ENCODE results near the gene CMIP.

Gene CMIP

DNA sequence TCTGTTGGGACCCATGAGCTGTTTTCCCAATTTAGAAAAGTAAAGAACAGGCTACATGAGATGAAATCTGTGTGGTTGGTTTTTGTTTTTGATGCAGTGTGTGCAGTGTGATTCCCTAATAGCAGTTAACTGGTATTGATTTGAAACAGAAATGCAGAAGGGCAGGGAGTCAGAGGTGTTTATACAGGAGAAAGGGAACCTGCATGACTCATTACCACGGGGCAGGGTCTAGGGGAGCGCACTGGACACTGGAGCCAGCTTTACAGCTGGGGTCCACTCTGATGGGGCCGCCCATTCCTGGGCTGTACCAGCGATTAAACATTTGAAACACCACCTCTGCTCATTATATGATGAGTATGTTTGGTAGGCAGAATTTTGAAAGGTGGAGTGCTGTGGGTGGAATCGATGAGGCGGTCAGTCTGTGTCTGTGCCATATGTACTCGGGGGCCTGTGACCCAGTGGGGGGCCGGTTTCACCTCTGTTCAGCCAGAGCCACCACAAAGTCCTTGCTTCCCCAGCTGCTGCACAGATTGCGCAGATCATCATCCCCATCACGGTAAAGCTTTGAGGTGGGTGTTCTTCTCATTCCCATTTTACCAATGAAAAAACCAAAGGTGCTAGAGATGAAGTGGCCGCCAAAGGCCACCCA is 142.5 kb downstream of the CMIP start:
- no peak for DNase-seq (ENCODE audit: low read depth in 2 of 2)

DNA sequence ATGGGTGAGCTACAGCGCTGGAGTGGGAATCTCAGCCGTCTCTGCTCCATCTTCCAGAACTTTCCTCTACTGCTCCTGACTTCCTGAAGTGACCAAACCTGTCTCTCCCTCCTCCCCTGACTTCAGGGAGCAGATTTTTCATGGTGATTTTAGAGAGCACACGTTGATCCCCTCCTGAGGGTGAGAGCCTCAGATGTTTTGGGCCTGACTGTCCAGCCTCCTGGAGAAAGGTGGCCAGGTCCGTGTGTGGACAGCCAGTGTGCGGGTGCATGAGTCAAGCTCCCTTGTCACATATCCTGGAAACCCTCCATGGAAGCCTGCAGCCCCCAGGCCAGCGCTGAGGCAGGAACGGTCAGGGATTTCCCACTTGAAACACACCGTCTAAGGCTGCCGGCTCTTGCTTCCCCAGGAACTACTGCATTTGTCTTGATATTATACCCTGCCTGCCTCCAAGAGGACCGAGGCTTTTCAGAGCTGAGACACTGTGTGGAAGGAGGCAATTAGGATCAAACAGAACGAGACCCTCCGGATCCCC is 143.1 kb downstream of the CMIP start:
- DNase-seq (ENCODE audit: low read depth in 2 of 2) = no peak

DNA sequence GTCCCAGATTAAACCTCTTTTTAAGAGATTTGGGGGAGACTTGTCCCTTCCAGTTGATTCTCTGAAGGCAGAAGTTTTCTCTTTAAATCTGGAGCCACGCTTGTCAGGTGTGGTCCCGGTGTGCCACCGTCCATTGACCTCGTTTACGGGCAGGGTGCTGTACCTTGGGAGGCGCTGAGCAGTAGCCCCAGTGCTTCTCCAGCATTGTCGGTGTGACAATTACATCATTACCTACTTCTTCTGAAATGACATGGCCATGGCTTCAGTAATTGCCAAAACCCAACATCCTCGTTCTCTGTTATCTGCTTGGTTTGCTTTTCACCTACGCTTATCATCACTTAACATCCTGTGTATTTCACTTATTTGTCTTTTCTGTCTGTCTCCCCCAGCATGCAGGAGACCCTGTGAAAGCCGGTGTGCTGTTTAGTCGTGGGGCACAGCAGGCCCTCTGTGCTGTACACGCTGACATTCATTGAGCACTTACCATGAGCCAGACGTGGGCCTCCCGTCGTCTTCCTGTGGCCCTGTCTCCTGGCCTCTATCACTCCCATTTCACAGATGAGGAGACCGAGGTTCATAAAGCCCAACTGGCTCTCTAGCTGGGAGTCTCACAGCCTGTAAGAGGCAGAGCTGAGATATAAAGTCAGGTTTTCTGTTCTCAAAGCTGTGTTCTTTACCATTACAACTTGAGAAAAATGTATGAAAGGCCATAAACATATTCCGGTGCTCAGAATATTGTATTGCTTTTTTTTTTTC is 143.9 kb downstream of the CMIP start:
- DNase-seq (ENCODE audit: low read depth in 2 of 2) = no peak

DNA sequence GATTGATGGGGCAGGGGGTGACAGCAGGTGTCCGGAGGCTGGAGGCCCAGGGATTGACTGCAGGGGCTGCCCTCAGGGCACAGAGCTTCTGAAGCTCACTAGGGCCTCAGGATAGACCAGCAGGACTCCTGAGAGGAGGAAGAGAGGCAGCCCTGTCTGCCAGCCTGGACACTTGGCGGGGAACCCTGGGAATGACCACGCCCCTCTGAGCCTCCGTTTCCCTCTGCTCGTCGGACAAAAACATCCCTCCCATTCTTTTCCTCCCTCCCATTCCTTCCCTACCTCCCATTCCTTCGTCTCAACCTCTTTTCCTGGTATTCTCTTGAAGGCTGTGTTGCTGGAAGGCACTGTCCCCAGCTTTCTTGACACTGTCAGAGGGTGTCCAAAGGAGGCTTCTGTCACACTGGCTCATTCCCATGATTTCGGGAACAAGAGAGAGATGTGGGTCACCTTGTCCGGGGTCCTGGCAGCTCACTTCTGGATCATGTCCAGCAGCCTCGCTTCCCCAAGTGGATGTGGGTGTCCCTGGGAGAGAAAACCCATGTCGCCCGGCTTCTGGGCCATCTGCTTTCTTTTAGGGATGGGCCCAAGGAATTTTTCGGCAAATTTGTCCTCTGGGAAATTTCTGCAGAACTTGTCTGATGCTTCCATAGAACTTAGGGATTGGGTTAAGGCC is 145.5 kb downstream of the CMIP start:
- no peak for DNase-seq (ENCODE audit: low read depth in 2 of 2)

DNA sequence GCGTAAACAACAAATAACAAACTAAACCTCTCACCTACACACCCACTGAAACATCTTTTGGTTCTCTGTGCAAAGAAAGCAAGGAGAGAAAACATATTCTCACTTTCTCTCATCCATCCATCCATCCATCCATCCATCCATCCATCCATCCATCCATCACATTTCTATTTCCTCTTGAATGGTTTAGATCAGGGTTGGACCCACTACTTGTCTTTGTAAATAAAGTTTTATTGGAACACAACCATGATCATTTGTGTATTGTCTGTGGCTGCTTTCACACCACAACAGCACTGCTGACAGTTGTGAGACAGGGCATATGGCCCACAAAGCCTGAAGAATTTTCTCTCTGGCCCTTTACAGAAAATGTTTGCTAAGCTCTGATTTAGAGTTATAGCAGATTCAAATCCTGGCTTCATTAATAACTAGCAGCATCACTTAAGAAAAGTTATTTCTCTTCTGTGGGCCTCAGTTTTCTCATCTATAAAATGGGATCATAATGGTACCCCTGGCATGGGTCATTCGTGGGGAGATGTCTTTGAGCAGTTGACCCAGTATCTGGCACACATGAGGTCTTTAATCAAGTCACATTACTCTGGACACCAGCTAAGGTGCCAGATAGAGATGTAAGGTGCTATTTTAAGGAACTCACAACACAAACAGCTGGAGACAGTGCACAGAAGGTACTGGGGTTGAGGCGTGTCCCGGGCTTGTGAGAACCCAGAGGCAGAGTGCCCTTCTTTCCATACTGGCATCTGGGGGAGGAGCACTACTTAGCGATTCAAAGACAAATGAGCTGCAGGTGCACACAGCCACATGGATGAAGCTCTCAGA is 146.3 kb downstream of the CMIP start:
- no peak for DNase-seq (ENCODE audit: low read depth in 2 of 2)

DNA sequence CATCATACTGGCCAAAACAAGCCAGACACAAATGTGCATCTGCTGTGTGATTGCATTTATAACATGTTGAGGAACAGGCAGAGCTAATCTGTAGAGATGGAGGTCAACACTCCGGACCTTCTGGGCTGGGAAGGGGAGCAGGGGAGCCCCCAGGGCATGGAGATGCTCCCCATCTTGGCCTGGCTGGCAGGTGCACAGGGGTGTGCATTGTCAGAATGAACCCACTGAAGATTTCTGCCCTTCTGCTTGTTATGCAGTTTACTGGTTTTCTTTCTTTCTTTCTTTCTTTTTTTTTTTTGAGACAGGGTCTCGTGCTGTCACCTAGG is 146.9 kb downstream of the CMIP start:
- no peak for DNase-seq (ENCODE audit: low read depth in 2 of 2)

DNA sequence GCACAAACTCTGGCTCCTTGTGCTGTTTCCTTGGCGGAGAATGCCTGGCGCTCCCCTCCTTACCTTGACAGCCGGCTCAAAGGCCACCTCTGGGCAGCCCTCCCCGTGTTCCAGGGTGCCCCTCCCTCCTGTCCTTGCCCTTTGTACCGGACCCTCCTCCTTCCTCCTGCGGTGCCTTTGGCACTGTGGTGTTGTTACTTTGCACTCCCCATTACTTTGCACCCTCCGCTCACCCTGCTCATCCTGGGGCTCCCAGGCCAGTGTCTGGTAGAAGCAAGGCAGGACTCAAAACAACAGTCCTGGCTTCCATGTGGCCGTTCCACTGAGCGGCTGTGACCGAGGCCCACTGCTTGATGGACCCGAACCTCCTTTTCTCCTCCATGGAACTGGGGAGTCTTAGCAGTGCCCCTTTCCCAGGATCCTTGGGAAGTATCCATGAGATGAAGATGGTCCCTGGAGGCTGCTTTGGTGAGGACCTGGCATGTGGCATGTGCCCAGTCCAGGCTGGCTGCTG is 147.8 kb downstream of the CMIP start:
- DNase-seq (ENCODE audit: low read depth in 2 of 2) = no peak

DNA sequence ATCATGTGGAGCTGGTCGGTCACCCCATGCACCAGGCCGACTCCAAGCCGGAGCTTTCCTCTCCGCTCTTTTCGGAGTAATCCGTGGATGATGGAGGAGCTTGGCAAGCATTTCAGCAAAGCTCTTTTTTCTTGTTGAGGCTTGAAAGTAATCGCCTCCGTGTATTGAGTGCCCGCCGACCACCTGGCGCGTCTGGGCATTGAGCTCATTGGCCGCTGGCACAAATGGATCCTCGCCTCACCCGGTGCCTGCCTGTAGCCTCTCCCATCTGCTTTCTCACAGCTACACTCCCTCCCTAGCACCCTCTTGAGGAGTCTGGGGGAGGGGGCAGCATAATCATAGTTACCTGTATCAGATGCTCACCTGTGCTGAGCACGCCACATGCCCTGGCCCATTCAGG is 148.9 kb downstream of the CMIP start:
- no peak for DNase-seq (ENCODE audit: low read depth in 2 of 2)

DNA sequence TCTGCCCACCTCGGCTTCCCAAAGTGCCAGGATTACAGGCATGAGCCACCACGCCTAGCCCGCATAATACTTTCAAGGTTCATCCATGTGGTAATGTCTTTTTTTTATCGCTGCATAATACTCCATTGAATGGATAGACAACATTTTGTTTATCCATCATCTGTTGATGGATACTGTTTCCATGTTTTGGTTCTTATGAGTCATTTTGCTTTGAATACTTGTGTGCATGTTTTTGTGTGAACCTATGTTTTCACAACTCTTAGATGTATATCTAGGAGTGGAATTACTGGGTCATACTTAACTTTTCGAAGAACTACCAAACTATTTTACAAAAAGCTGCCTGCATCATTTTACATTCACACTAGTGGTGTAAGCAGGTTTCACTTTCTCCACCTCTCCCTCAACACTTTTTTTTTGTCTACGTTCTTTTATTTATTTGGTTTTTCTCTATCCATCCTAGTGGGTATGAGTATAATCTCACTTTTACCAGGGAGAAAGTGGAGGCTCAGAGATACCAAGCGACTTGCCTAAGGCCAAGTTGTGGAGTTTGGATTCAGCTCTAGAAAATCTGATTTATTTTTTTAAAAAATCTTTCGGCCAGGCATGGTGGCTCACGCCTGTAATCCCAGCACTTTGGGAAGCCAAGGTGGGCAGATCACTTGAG is 151.2 kb downstream of the CMIP start:
- no peak for DNase-seq (ENCODE audit: low read depth in 2 of 2)

DNA sequence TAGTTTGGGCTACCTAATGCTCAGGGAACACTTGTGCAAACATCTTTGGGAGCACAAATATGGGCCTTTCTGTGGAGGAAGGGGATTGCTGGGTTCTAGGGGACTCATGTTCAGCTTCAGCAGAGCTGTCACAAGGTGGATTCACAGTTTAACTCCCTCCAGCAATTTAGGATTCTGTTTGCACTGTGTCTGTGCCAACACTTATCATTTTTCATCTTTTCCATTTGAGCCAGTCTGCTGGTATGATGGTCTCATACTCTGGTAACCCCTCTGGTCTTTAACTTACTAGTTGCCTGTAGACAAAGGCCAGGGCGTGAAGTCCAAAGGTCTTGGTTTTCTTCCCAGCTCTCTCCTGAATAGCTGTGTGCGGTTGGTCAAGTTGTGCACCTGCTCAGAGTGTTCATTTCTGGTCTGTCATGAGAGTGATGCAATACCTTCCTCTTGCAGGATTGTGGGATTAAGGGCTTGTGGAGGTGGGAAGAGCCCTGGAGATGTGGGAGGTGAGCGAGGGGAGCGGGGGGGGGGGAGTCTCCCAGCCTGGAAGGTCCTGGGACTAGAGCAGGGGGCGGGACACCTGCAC is 152.6 kb downstream of the CMIP start:
- DNase-seq (ENCODE audit: low read depth in 2 of 2) = no peak

DNA sequence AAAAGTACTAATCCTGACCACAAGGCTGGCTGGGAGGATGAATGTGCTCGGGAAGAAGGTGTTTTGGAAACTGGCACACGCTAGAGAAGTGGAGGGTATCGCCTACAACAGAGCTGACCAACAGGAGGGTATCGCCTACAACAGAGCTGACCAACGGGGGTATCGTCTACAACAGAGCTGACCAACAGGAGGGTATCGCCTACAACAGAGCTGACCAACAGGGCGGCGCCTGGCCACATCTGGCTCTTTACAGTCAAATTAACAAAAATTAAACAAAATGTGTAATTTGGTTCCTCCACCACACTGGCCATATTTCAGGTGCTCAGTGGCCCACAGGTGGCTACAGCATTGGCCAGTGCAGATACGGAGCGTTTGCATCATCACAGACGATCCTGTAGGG is 153.5 kb downstream of the CMIP start:
- no peak for DNase-seq (ENCODE audit: low read depth in 2 of 2)

DNA sequence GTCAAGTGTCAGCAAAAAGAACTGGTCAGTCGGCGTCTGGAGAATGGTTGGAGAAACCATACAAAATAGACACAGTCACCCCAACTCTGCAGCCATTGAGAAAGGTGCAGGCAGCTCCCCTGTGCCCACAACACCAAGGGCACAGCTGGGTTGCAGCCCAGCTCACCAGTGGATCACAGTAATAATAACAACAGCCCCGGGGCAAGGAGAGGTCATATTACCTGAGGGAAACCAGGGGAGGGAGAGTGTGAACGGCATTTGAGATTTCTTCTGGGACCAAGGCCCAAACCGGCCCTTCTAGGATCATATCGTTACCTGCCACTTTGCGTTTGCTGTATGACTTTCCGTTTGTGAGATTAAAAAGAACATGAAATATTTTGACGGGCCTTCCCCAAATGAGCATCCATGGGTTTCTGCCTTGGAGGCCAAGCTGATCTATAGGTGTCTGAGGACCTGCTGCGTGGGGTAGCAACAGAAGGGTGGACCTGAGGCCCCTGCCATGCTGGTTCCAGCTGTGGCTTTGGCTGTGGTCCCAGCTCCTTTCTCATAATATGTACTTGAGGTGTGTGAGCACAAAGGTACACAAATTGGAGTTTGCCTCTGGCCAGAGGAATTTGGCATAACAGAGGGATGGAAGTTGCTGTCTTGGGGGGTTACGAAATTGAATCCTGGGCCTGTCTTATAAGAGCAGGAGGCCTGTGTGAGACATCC is 154.6 kb downstream of the CMIP start:
- DNase-seq (ENCODE audit: low read depth in 2 of 2) = no peak

DNA sequence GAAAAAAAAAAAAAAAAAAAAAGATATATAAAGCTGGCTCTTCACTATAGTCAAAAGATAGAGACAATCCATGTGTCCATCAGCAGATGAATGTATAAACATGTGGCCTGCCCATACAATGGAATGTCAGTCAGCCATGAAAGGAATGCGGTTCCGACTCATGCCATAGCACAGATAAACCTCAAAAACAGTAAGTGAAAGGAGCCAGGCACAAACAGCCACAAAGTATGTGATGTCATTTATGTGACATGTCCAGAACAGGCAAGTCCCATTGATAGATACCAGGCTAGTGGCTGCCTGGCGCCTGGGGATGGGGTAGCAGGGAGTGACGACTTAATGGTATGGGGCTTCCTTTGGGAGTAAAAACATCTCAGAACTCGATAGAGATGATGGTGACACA is 155.7 kb downstream of the CMIP start:
- no peak for DNase-seq (ENCODE audit: low read depth in 2 of 2)

DNA sequence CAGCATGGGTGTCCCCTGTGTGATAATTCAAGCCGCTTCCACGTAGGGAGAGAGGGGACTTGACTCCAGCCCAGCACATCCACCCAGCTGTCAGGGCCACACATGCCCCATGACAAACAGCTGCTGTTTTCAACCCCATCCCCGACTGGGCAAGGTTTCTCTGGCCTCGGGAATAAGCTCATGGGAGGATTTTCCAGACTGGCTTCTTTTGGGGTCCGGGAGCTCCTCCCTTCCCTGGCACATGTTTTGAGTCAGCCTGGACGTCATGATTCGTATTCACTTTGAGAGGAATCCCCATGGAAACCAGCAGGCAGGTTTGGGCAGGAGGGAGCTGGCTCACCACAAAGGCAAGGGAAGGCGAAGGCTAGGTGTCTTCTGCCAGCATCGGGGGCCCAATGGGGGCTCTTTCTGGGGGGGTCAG is 156.4 kb downstream of the CMIP start:
- DNase-seq (ENCODE audit: low read depth in 2 of 2) = no peak

DNA sequence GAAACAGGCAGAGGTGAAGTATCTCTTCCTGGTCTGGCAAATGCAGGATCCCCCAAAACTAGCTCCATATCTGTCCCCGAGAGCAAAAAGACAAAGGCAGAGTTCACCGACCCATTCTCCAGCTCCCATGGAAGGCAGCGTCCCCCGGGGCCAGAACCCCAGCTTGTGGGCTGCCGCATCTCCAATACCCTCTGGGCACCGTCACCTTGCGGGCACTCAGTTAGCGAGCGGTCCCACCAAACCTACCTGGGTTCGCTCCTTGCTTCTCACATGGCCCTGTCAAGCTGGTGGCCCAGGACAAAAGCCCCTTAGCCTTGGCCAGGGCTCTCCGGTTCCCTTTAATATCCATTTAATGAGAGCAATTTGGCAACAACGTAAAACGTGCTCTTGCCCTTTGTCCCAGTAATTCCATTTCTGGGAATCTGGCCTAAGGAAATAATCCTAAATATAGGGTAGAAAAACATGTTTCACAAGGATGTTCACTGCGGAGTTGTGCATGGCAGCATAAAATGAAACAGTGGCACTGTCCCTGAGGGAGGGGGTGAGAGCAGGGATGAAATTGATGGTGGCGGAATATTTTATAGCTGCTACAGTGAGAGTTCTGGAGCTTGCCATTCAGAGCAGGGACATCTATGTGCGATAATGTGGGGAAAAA is 157.1 kb downstream of the CMIP start:
- no peak for DNase-seq (ENCODE audit: low read depth in 2 of 2)

DNA sequence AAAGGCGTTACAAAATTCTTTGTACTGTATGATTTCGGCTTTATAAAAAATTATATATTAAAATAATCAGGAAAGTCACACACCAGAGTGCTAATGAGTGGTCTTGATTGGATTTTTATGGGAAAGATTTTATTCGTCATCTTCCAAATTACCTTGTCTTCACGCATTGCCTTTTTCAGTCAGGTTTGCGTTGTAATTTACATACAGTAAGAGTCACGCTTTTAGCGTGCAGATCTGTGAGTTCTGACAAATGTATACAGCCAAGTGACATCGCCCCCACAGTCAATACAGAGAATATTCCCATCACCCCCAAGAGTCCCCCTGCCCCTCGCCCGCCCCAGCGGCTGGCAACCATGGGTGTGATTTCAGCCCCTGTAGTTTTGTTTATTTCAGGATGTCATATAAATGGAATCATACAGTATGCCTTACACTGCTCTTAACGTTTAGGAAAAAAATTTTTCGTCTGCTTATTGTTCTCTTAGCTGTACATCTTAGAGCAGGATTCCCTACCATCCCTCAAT is 157.7 kb downstream of the CMIP start:
- DNase-seq (ENCODE audit: low read depth in 2 of 2) = no peak

DNA sequence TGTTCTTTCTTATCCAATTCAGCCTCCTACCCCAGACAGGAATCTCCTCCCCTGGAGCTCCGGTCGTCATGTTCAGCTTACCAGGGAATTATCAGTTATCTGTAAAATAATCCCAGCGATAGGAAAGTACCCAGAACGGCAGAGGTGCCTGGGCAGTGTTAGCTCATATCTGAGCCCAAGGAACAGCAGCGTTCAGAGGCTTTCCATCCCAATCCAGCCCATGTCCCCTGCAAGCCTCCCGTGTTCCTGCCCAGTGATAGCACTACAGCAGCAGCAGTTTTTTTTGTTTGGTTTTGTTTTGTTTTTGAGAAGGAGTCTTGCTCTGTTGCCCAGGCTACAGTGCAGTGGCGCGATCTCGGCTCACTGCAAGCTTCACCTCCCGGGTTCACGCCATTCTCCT is 158.2 kb downstream of the CMIP start:
- DNase-seq (ENCODE audit: low read depth in 2 of 2) = no peak

DNA sequence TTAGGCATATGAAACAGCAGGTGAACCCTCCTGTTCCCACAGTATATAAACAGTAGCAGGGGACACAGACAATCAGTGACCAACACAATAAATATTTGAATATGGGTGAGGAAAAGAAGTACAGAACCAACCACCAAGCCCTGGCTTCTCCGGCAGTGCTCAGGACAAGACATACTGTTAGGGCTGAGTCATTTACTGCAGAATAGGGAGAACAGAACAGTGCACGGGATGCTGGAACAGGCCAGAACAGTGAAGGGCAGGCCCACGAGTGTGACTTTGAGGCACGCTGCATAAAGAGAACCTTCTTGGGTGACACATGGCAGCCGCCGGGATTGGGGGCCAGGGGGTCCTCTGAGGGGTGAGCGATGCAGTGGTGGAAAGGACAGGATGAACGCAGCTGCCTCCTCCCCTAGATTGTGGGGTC is 160.4 kb downstream of the CMIP start:
- DNase-seq (ENCODE audit: low read depth in 2 of 2) = no peak

DNA sequence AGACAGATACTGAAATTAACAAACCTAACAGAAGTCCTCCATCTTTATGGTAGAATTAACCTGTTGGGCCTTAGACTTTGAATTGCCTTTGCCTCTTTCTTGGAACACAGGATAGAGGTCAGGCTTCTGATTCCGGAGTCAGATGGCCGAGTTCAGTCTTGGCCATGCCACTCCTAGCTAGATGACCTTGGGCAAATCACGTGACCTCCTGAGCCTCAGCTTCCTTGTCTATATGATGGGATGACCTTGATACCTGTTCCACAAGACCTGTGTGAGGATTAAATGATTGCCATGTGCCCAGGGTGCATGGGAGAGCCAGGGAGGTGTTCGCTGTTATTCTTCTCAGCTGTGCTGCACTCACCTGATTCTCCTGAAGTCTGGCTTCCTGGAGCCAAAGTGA is 161.4 kb downstream of the CMIP start:
- no peak for DNase-seq (ENCODE audit: low read depth in 2 of 2)

DNA sequence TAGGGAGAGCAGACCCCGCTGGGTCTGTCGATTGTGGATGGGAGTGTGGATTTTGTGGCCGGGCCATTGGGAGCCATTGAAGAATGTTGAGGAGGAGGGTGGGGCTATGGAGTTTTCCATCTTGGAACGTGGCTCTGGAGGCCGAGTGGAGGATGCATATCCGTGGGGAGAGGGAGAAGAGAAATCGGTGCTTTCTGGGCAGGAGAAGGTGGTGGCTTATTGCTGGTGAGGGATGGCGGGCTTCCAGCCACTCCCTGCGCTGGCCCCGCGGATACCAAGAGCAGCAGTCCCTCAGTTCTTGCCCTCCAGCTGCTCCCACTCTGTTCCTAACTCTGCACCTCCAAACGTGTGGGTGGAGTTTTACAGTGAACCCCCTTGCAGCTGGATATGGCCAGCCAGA is 162.4 kb downstream of the CMIP start:
- DNase-seq (ENCODE audit: low read depth in 2 of 2) = no peak

Data from stimulated activated CD8-positive, alpha-beta memory T cell treated with anti-CD3 and anti-CD28 coated beads, Interleukin-2, amount 100 ng/mL, for 48 hours (primary cell).